Naive thymus-derived CD8-positive, alpha-beta T cell (primary cell): Measurements from ENCODE around the gene MYL6B. TPM values are rescaled to one million over a fixed set of nuclear protein-coding genes. Genes with fewer than 3 reads are reported as not detected.

ENCODE experiments used
- ATAC-seq, 2 donors: fragments of 150-1000 bp; cut with Tn5 transposase in 1 of 2; sonication (Bioruptor Pico), chemical (Tn5 transposase) in 1 of 2; 1 replicate in 1 of 2; 2 replicates in 1 of 2; pipeline ENCODE4 v1.10.0; 2021; ENCODE audit warnings: mild to moderate bottlenecking in 2 of 2, moderate library complexity in 2 of 2
- POLR2A ChIA-PET: fragments of 350-600 bp; sonication (Branson Sonifier 250); formaldehyde crosslinking; loops from one replicate; lab custom pipeline; 2021; ENCODE audit warnings: antibody characterized with exemption; lab: Charles Lee
- DNase-seq, 10 donors: peaks; one replicate each; pipeline versions ENCODE4 v3.0.0 to v3.0.0-alpha.2; 2020 to 2022
- H3K27ac Mint-ChIP-seq, 10 donors: one replicate each; pipeline ENCODE4 v1.8.0; 2020 to 2022; ENCODE audit warnings: mild to moderate bottlenecking in 10 of 10, mixed read lengths in 10 of 10, moderate library complexity in 4 of 10, inconsistent platforms in 1 of 10
- H3K27me3 Mint-ChIP-seq, 5 donors: one replicate each; pipeline ENCODE4 v1.8.0; 2021 to 2022; ENCODE audit warnings: mixed read lengths in 5 of 5
- H3K36me3 Mint-ChIP-seq, 3 donors: one replicate each; pipeline ENCODE4 v1.8.0; 2020 to 2022; ENCODE audit warnings: mixed read lengths in 3 of 3, mild to moderate bottlenecking in 2 of 3, inconsistent platforms in 1 of 3
- H3K4me1 Mint-ChIP-seq, 4 donors: one replicate each; pipeline ENCODE4 v1.8.0; 2021 to 2022; ENCODE audit warnings: mixed read lengths in 4 of 4
- H3K4me3 Mint-ChIP-seq, 10 donors: one replicate each; pipeline ENCODE4 v1.8.0; 2020 to 2022; ENCODE audit warnings: mild to moderate bottlenecking in 10 of 10, mixed read lengths in 10 of 10, moderate library complexity in 6 of 10, inconsistent platforms in 1 of 10
- H3K9me3 Mint-ChIP-seq, 9 donors: one replicate each; pipeline ENCODE4 v1.8.0; 2020 to 2022; ENCODE audit warnings: mixed read lengths in 9 of 9, mild to moderate bottlenecking in 3 of 9, inconsistent platforms in 1 of 9, moderate library complexity in 1 of 9
- polyA plus RNA-seq, 3 donors: library from polyadenylated mRNA; unstranded; fragments of 300-500 nt; fragmentation: Illumina TruSeq; gene quantifications; one replicate each; pipeline ENCODE4 v1.2.3, GENCODE V29; 2021
- total RNA-seq, 8 experiments: library from RNA in 2 of 8; stranded (reverse) in 2 of 8; gene quantifications; one replicate each; pipeline ENCODE4 v1.2.3 and lab custom pipeline; 2021 to 2026

Gene MYL6B
- total and polyA plus RNA-seq, 5 experiments from 2014 or later = 3.4 to 5.9 (median 3.8) TPM

GRCh38 chr12:56202838-56203237 is 50.5 kb downstream of the MYL6B start:
- Mint-ChIP-seq H3K27ac (peak overlapping the region in 4 of 10 donors; percentile 4 to 50 (median 30)), H3K4me3 (no peak overlapping the region), H3K9me3 (no peaks in the 10 kb centered on the region), H3K36me3 (peaks cover 0 to 35% (median 4%) of the 10 kb centered on the region in 3 donors), H3K27me3 (no peaks in the 10 kb centered on the region), H3K4me1 (peaks cover 1 to 5% (median 3%) of the 10 kb centered on the region in 4 donors)
- POLR2A ChIA-PET = interaction anchor here (0.6 to 1.6 kb wide), 6 partner anchors 9 to 274 kb away, joined by 3 to 8 read pairs (median 3); partner anchors contain the start of genes RPL41 and SMARCC2
- DNase-seq = no peak
- no peak for ATAC-seq

DNA sequence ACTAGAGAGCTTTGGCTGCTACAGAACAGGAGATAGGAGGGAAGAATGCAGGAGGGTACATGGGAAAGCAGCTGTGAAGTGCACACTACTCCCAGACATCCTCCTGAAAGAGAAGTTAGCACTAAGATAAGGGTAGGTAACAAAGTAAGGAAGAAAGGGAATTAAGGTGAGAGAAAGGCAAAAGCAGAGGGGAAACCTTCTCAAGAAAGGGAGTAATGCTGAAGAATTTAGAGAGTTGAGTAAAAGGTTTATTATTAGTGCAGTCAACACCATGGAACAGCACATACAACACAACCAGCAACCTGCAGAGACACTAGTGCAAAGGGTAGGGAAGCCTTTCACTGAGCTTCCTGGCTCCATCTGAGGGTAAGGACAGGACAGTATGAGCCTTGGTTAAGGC is 51.9 kb downstream of the MYL6B start:
- Mint-ChIP-seq H3K4me1 (peaks cover 1 to 4% (median 2%) of the 10 kb centered on the region in 4 donors), H3K9me3 (no peaks in the 10 kb centered on the region), H3K4me3 (no peak overlapping the region), H3K27ac (peak overlapping the region in 6 of 10 donors; percentile 8 to 86 (median 57)), H3K36me3 (peaks cover 0 to 47% (median 4%) of the 10 kb centered on the region in 3 donors), H3K27me3 (no peaks in the 10 kb centered on the region)
- ATAC-seq = no peak
- DNase-seq = no peak
- POLR2A ChIA-PET = interaction anchor here (0.8 to 2.5 kb wide), 3 partner anchors 15 to 78 kb away, joined by 3 to 6 read pairs (median 6); partner anchors contain the start of genes RNF41 and SMARCC2

GRCh38 chr12:56205445-56205844 is 53.1 kb downstream of the MYL6B start:
- no peaks in the 10 kb centered on the region for H3K9me3 Mint-ChIP-seq
- DNase-seq (no peak), ATAC-seq (peak in 1 of 2 donors; percentile 43)
- peaks cover 0 to 58% (median 4%) of the 10 kb centered on the region in 3 donors for H3K36me3 Mint-ChIP-seq
- no peak overlapping the region for H3K4me3 Mint-ChIP-seq
- H3K27ac Mint-ChIP-seq = peak overlapping the region in 2 of 10 donors; percentile 12 to 14
- H3K27me3 Mint-ChIP-seq = no peaks in the 10 kb centered on the region
- POLR2A ChIA-PET = interaction anchor here (0.6 to 2.5 kb wide), 5 partner anchors 16 to 107 kb away, joined by 3 to 6 read pairs (median 4); partner anchors contain the start of genes RNF41 and SMARCC2
- peaks cover 1 to 4% (median 2%) of the 10 kb centered on the region in 4 donors for H3K4me1 Mint-ChIP-seq

- Mint-ChIP-seq H3K27ac (peak overlapping the region in 6 of 10 donors; percentile 8 to 73 (median 52)), H3K4me1 (peaks cover 1 to 4% (median 3%) of the 10 kb centered on the region in 4 donors), H3K27me3 (no peaks in the 10 kb centered on the region), H3K4me3 (no peak overlapping the region), H3K9me3 (no peaks in the 10 kb centered on the region), H3K36me3 (peaks cover 0 to 69% (median 4%) of the 10 kb centered on the region in 3 donors)
- POLR2A ChIA-PET = interaction anchor here (0.5 to 4.1 kb wide), 6 partner anchors 15 to 262 kb away, joined by 3 to 18 read pairs (median 5); partner anchors contain the start of genes RNF41, SMARCC2 and SPRYD4
- DNase-seq (peak in 6 of 10 donors; percentile 8 to 30 (median 26)), ATAC-seq (peak; percentile 54 to 65)
Measured at GRCh38 chr12:56206452-56207166, 54.2 kb downstream of the MYL6B start.

Other genes with a start within 250 kb of the MYL6B start
- 10 to 100 TPM; 33.1 to 44.4 TPM for gene PYM1, start 224.7 kb upstream of the MYL6B start, total RNA-seq
- 10 to 100 TPM; 54.4 to 65.7 (median 55.0) TPM for gene PYM1, start 224.7 kb upstream of the MYL6B start, polyA plus RNA-seq
- gene DGKA, start 221.4 kb upstream of the MYL6B start, total RNA-seq = 1,000 to 10,000 TPM; 1,302 to 1,328 TPM
- gene DGKA, start 221.4 kb upstream of the MYL6B start, polyA plus RNA-seq = 100 to 1,000 TPM; 145 to 378 (median 232) TPM
- gene PMEL, start 186.5 kb upstream of the MYL6B start, total RNA-seq = not detected
- under 1 TPM in 1 of 3 donors, not detected in 2; 0.15 TPM for gene PMEL, start 186.5 kb upstream of the MYL6B start, polyA plus RNA-seq
- 10 to 100 TPM; 27.5 to 30.8 TPM for gene CDK2, start 185.8 kb upstream of the MYL6B start, total RNA-seq
- gene CDK2, start 185.8 kb upstream of the MYL6B start, polyA plus RNA-seq = 10 to 100 TPM in 1 of 3 donors, 1 to 10 TPM in 2; 8.0 to 12.4 (median 9.5) TPM
- 10 to 100 TPM; 88.9 to 95.2 TPM for gene RAB5B, start 178.5 kb upstream of the MYL6B start, total RNA-seq
- 10 to 100 TPM; 61.6 to 69.4 (median 65.9) TPM for gene RAB5B, start 178.5 kb upstream of the MYL6B start, polyA plus RNA-seq
- gene SUOX, start 155.3 kb upstream of the MYL6B start, total RNA-seq = 1 to 10 TPM; 5.6 to 6.3 TPM
- gene SUOX, start 155.3 kb upstream of the MYL6B start, polyA plus RNA-seq = under 1 TPM in 2 of 3 donors, not detected in 1; 0.10 to 0.58 TPM
- 1 to 10 TPM; 4.4 to 5.2 TPM for gene IKZF4, start 131.5 kb upstream of the MYL6B start, total RNA-seq
- under 1 TPM; 0.48 to 0.67 (median 0.53) TPM for gene IKZF4, start 131.5 kb upstream of the MYL6B start, polyA plus RNA-seq
- 10 to 100 TPM; 56.1 to 58.4 TPM for gene RPS26, start 110.7 kb upstream of the MYL6B start, total RNA-seq
- 1,000 to 10,000 TPM in 1 of 3 donors, 100 to 1,000 TPM in 2; 743 to 1,060 (median 810) TPM for gene RPS26, start 110.7 kb upstream of the MYL6B start, polyA plus RNA-seq
- gene ERBB3, start 72.4 kb upstream of the MYL6B start, total RNA-seq = 10 to 100 TPM; 22.7 to 26.0 TPM
- gene ERBB3, start 72.4 kb upstream of the MYL6B start, polyA plus RNA-seq = 1 to 10 TPM; 1.3 to 3.3 (median 1.7) TPM
- gene PA2G4, start 48.0 kb upstream of the MYL6B start, total RNA-seq = 100 to 1,000 TPM; 132 to 135 TPM
- 100 to 1,000 TPM; 219 to 241 (median 241) TPM for gene PA2G4, start 48.0 kb upstream of the MYL6B start, polyA plus RNA-seq
- 1,000 to 10,000 TPM; 5,098 to 5,261 TPM for gene RPL41, start 36.0 kb upstream of the MYL6B start, total RNA-seq
- gene RPL41, start 36.0 kb upstream of the MYL6B start, polyA plus RNA-seq = over 10,000 TPM in 1 of 3 donors, 1,000 to 10,000 TPM in 2; 8,782 to 10,436 (median 9,902) TPM
- 10 to 100 TPM; 15.1 to 15.9 TPM for gene ZC3H10, start 34.3 kb upstream of the MYL6B start, total RNA-seq
- gene ZC3H10, start 34.3 kb upstream of the MYL6B start, polyA plus RNA-seq = 1 to 10 TPM; 1.3 to 2.5 (median 1.8) TPM
- gene ESYT1, start 24.3 kb upstream of the MYL6B start, total RNA-seq = 100 to 1,000 TPM; 257 to 270 TPM
- 100 to 1,000 TPM; 354 to 433 (median 357) TPM for gene ESYT1, start 24.3 kb upstream of the MYL6B start, polyA plus RNA-seq
- gene MYL6, start 5.8 kb downstream of the MYL6B start, total RNA-seq = 100 to 1,000 TPM; 421 to 448 TPM
- 1,000 to 10,000 TPM; 1,813 to 2,533 (median 2,044) TPM for gene MYL6, start 5.8 kb downstream of the MYL6B start, polyA plus RNA-seq
- 100 to 1,000 TPM; 189 to 197 TPM for gene SMARCC2, start 36.9 kb downstream of the MYL6B start, total RNA-seq
- gene SMARCC2, start 36.9 kb downstream of the MYL6B start, polyA plus RNA-seq = 10 to 100 TPM; 46.3 to 70.4 (median 54.1) TPM
- gene RNF41, start 69.3 kb downstream of the MYL6B start, total RNA-seq = 10 to 100 TPM; 34.2 to 35.0 TPM
- 10 to 100 TPM; 35.7 to 45.1 (median 41.8) TPM for gene RNF41, start 69.3 kb downstream of the MYL6B start, polyA plus RNA-seq
- 10 to 100 TPM; 10.8 to 13.3 TPM for gene NABP2, start 71.8 kb downstream of the MYL6B start, total RNA-seq
- gene NABP2, start 71.8 kb downstream of the MYL6B start, polyA plus RNA-seq = 1 to 10 TPM; 3.5 to 3.9 (median 3.7) TPM
- gene SLC39A5, start 77.5 kb downstream of the MYL6B start, total RNA-seq = not detected
- not detected for gene SLC39A5, start 77.5 kb downstream of the MYL6B start, polyA plus RNA-seq
- gene ANKRD52, start 105.8 kb downstream of the MYL6B start, total RNA-seq = 10 to 100 TPM; 34.5 to 43.9 TPM
- gene ANKRD52, start 105.8 kb downstream of the MYL6B start, polyA plus RNA-seq = 10 to 100 TPM in 1 of 3 donors, 1 to 10 TPM in 2; 7.5 to 11.5 (median 7.9) TPM
- 10 to 100 TPM; 37.7 to 39.0 TPM for gene COQ10A, start 114.4 kb downstream of the MYL6B start, total RNA-seq
- 10 to 100 TPM in 1 of 3 donors, 1 to 10 TPM in 2; 7.4 to 15.7 (median 9.6) TPM for gene COQ10A, start 114.4 kb downstream of the MYL6B start, polyA plus RNA-seq
- gene CS, start 147.7 kb downstream of the MYL6B start, total RNA-seq = 100 to 1,000 TPM; 115 to 127 TPM
- 10 to 100 TPM; 48.3 to 68.8 (median 50.2) TPM for gene CS, start 147.7 kb downstream of the MYL6B start, polyA plus RNA-seq
- gene CNPY2, start 163.4 kb downstream of the MYL6B start, total RNA-seq = 10 to 100 TPM; 79.9 to 85.6 TPM
- 100 to 1,000 TPM; 173 to 196 (median 179) TPM for gene CNPY2, start 163.4 kb downstream of the MYL6B start, polyA plus RNA-seq
- gene PAN2, start 181.4 kb downstream of the MYL6B start, total RNA-seq = 100 to 1,000 TPM; 210 to 216 TPM
- 10 to 100 TPM; 10.5 to 11.9 (median 11.0) TPM for gene PAN2, start 181.4 kb downstream of the MYL6B start, polyA plus RNA-seq
- gene IL23A, start 186.3 kb downstream of the MYL6B start, total RNA-seq = 10 to 100 TPM; 32.4 to 35.3 TPM
- 10 to 100 TPM; 12.3 to 16.6 (median 16.2) TPM for gene IL23A, start 186.3 kb downstream of the MYL6B start, polyA plus RNA-seq
- 100 to 1,000 TPM; 161 to 165 TPM for gene STAT2, start 207.5 kb downstream of the MYL6B start, total RNA-seq
- gene STAT2, start 207.5 kb downstream of the MYL6B start, polyA plus RNA-seq = 10 to 100 TPM; 61.7 to 68.1 (median 64.5) TPM
- gene APOF, start 210.3 kb downstream of the MYL6B start, total RNA-seq = not detected
- not detected for gene APOF, start 210.3 kb downstream of the MYL6B start, polyA plus RNA-seq